H1 (cell line): Measurements from ENCODE around the gene DYSF. TPM values are rescaled to one million over a fixed set of nuclear protein-coding genes. Genes with fewer than 3 reads are reported as not detected.

Source experiments
- CTCF ChIA-PET: fragments of 300-600 bp; sonication (Branson Sonifier 250); formaldehyde crosslinking; loops from one replicate; lab custom pipeline; 2021; ENCODE audit not compliant: partially characterized antibody; lab: Charles Lee
- POLR2A ChIA-PET: fragments of 300-600 bp; sonication (Branson Sonifier 250); formaldehyde crosslinking; loops from one replicate; lab custom pipeline; 2021; ENCODE audit warnings: inconsistent platforms; ENCODE audit not compliant: partially characterized antibody; lab: Charles Lee
- DNase-seq, 2 experiments: peaks; one replicate each; pipeline versions ENCODE4 v3.0.0 to v3.0.0-alpha.2; 2010 to 2022; ENCODE audit warnings: low spot score in 2 of 2, low read depth in 1 of 2, mixed read lengths in 1 of 2
- FAIRE-seq: peaks from 2 replicates; lab custom pipeline; 2011; peaks lifted over from hg19 to GRCh38; lab: Jason Lieb, UNC
- H2AFZ ChIP-seq: 2 replicates; pipeline ENCODE4 v1.8.1; 2012; ENCODE audit warnings: low read length, inconsistent platforms
- H2AK5ac ChIP-seq: 2 replicates; pipeline ENCODE4 v1.6.1; 2013; ENCODE audit warnings: low read depth, low read length
- H2BK120ac ChIP-seq: replicated peaks from 2 replicates; pipeline ENCODE3; 2013; ENCODE audit warnings: low read depth, low read length, inconsistent platforms
- H2BK12ac ChIP-seq: 2 replicates; pipeline ENCODE4 v1.6.1; 2013; ENCODE audit warnings: low read depth, low read length
- H2BK15ac ChIP-seq: 2 replicates; pipeline ENCODE4 v1.6.1; 2013; ENCODE audit warnings: low read length
- H2BK20ac ChIP-seq: 2 replicates; pipeline ENCODE4 v1.6.1; 2013; ENCODE audit warnings: low read length
- H2BK5ac ChIP-seq: 2 replicates; pipeline ENCODE4 v1.6.1; 2013; ENCODE audit warnings: low read depth, low read length
- H3K14ac ChIP-seq: 2 replicates; pipeline ENCODE4 v1.6.1; 2013; ENCODE audit warnings: inconsistent platforms; ENCODE audit not compliant: insufficient read length
- H3K18ac ChIP-seq: 2 replicates; pipeline ENCODE4 v1.6.1; 2013; ENCODE audit warnings: low read length; ENCODE audit errors: extremely low read depth
- H3K23ac ChIP-seq: 2 replicates; pipeline ENCODE4 v1.6.1; 2013; ENCODE audit warnings: inconsistent platforms; ENCODE audit not compliant: insufficient read length
- H3K23me2 ChIP-seq: 2 replicates; pipeline ENCODE4 v1.6.1; 2013; ENCODE audit warnings: low read depth, low read length
- H3K27ac ChIP-seq: 2 replicates; pipeline ENCODE4 v1.6.1; 2011; ENCODE audit warnings: low read depth, low read length, inconsistent platforms
- H3K27me3 ChIP-seq, 4 experiments: replicated peaks in 1 of 4; 1 replicate in 1 of 4; 2 replicates in 3 of 4; pipeline versions ENCODE4 v1.6.1 to v1.8.1; 2011 to 2013; ENCODE audit warnings: low read length in 3 of 4, mild to moderate bottlenecking in 3 of 4, inconsistent platforms in 2 of 4, mixed read lengths in 2 of 4, moderate library complexity in 1 of 4; ENCODE audit not compliant: control insufficient read depth in 3 of 4, insufficient read depth in 3 of 4; ENCODE audit errors: extremely low read depth in 1 of 4
- H3K36me3 ChIP-seq, 4 experiments: 2 replicates each; pipeline versions ENCODE4 v1.6.1 to v1.8.1; 2011 to 2013; ENCODE audit warnings: mild to moderate bottlenecking in 4 of 4, low read length in 3 of 4, moderate library complexity in 2 of 4, control low read depth in 1 of 4, inconsistent platforms in 1 of 4; ENCODE audit not compliant: insufficient read depth in 4 of 4, control insufficient read depth in 2 of 4
- H3K4ac ChIP-seq: replicated peaks from 2 replicates; pipeline ENCODE3; 2013; ENCODE audit warnings: low read length, low read depth, mixed read lengths, inconsistent platforms; ENCODE audit not compliant: insufficient read length
- H3K4me1 ChIP-seq, 4 experiments: replicated peaks in 1 of 4; 1 replicate in 1 of 4; 2 replicates in 3 of 4; pipeline versions ENCODE4 v1.6.1 to v1.8.1; 2011 to 2013; ENCODE audit warnings: low read length in 3 of 4, inconsistent platforms in 2 of 4, mixed read lengths in 1 of 4; ENCODE audit not compliant: insufficient read depth in 4 of 4, control insufficient read depth in 3 of 4
- H3K4me2 ChIP-seq, 2 experiments: 2 replicates each; pipeline versions ENCODE4 v1.6.1 to v1.8.1; 2011 to 2013; ENCODE audit warnings: low read depth in 2 of 2, low read length in 2 of 2, control low read depth in 1 of 2, inconsistent platforms in 1 of 2, mild to moderate bottlenecking in 1 of 2; ENCODE audit not compliant: insufficient read depth in 1 of 2
- H3K4me3 ChIP-seq, 4 experiments: fragments of 200-600, 300-600 bp in 1 of 4; sonication (generic), shearing (Covaris generic), sonication (Bioruptor Twin) in 1 of 4; 2 replicates each; pipeline versions ENCODE4 v1.5.1 to v1.8.1; 2011 to 2016; ENCODE audit warnings: low read length in 4 of 4, low read depth in 3 of 4, control low read depth in 2 of 4, inconsistent platforms in 2 of 4, mild to moderate bottlenecking in 2 of 4, mixed read lengths in 1 of 4, moderate library complexity in 1 of 4; ENCODE audit not compliant: insufficient read depth in 2 of 4; ENCODE audit errors: extremely low read depth in 1 of 4
- H3K56ac ChIP-seq: replicated peaks from 2 replicates; pipeline ENCODE3; 2013; ENCODE audit warnings: low read depth, mild to moderate bottlenecking, mixed read lengths, low read length, inconsistent platforms; ENCODE audit not compliant: insufficient read length
- H3K79me1 ChIP-seq: 2 replicates; pipeline ENCODE4 v1.6.1; 2013; ENCODE audit warnings: low read depth, low read length, control low read depth
- H3K79me2 ChIP-seq, 2 experiments: 2 replicates each; pipeline versions ENCODE4 v1.6.1 to v1.8.1; 2012 to 2013; ENCODE audit warnings: low read length in 2 of 2, mild to moderate bottlenecking in 2 of 2, inconsistent platforms in 1 of 2; ENCODE audit not compliant: insufficient read depth in 2 of 2, control insufficient read depth in 1 of 2
- H3K9ac ChIP-seq, 4 experiments: replicated peaks in 1 of 4; 1 replicate in 1 of 4; 2 replicates in 3 of 4; pipeline versions ENCODE4 v1.6.1 to v1.8.1; 2011 to 2013; ENCODE audit warnings: low read depth in 3 of 4, low read length in 3 of 4, control low read depth in 2 of 4, mild to moderate bottlenecking in 2 of 4, moderate library complexity in 2 of 4, inconsistent platforms in 1 of 4; ENCODE audit errors: extremely low read depth in 1 of 4
- H3K9me3 ChIP-seq, 2 experiments: 2 replicates each; pipeline versions ENCODE4 v1.6.1 to v1.8.1; 2012 to 2013; ENCODE audit warnings: mild to moderate bottlenecking in 2 of 2, moderate library complexity in 2 of 2, control low read depth in 1 of 2, inconsistent platforms in 1 of 2, low read depth in 1 of 2, low read length in 1 of 2, mixed read lengths in 1 of 2; ENCODE audit not compliant: insufficient read depth in 2 of 2
- H4K20me1 ChIP-seq, 2 experiments: replicated peaks in 1 of 2; 2 replicates each; pipeline versions ENCODE3 to v1.8.1; 2011 to 2013; ENCODE audit warnings: inconsistent platforms in 2 of 2, low read length in 2 of 2, mild to moderate bottlenecking in 1 of 2; ENCODE audit not compliant: insufficient read depth in 2 of 2, control insufficient read depth in 1 of 2
- H4K5ac ChIP-seq: 2 replicates; pipeline ENCODE4 v1.6.1; 2013; ENCODE audit warnings: low read length, low read depth, mixed read lengths, inconsistent platforms; ENCODE audit not compliant: insufficient read length
- H4K8ac ChIP-seq: 2 replicates; pipeline ENCODE4 v1.8.0; 2013; ENCODE audit warnings: mild to moderate bottlenecking, moderate library complexity, low read length, inconsistent platforms; ENCODE audit not compliant: insufficient read depth; ENCODE audit errors: extremely low read depth
- H4K91ac ChIP-seq: replicated peaks from 2 replicates; pipeline ENCODE3; 2013; ENCODE audit warnings: low read length, mixed read lengths, inconsistent platforms; ENCODE audit not compliant: insufficient read length
- BACH1 ChIP-seq: IDR thresholded peaks from 2 replicates; pipeline ENCODE4 v1.6.1; 2012; ENCODE audit warnings: low read length, improper control_type of control experiment
- BRCA1 ChIP-seq: IDR thresholded peaks from 2 replicates; pipeline ENCODE4 v1.6.1; 2012; ENCODE audit warnings: low read depth, low read length, improper control_type of control experiment
- CREB1 ChIP-seq: IDR thresholded peaks from 2 replicates; pipeline ENCODE4 v1.6.1; 2012; ENCODE audit warnings: inconsistent platforms
- EGR1 ChIP-seq: IDR thresholded peaks from 2 replicates; pipeline ENCODE4 v1.6.1; 2011; ENCODE audit warnings: low read depth, low read length, borderline replicate concordance
- EP300 ChIP-seq, 2 experiments: IDR thresholded peaks; 1 replicate in 1 of 2; 2 replicates in 1 of 2; pipeline ENCODE4 v1.6.1; 2011 to 2012; ENCODE audit warnings: low read depth in 2 of 2, low read length in 2 of 2, mild to moderate bottlenecking in 2 of 2, borderline replicate concordance in 1 of 2, inconsistent platforms in 1 of 2, moderate library complexity in 1 of 2
- EZH2 ChIP-seq: fragments of 200-600 bp; sonication (generic); IDR thresholded peaks from 2 replicates; pipeline ENCODE4 v1.7.1; 2012; ENCODE audit warnings: low read depth, mild to moderate bottlenecking, moderate library complexity, low read length, inconsistent platforms; ENCODE audit not compliant: severe bottlenecking
- FOSL1 ChIP-seq: IDR thresholded peaks from 2 replicates; pipeline ENCODE4 v1.6.1; 2011; ENCODE audit warnings: mild to moderate bottlenecking, low read depth, low read length, moderate library complexity; ENCODE audit not compliant: insufficient read depth
- HDAC6 ChIP-seq: IDR thresholded peaks from one replicate; pipeline ENCODE4 v1.7.1; 2012; ENCODE audit warnings: low read depth, mild to moderate bottlenecking, inconsistent platforms, low read length, moderate library complexity
- SAP30 ChIP-seq: fragments of 300-600 bp; sonication (generic); IDR thresholded peaks from 2 replicates; pipeline ENCODE4 v1.7.1; 2012; ENCODE audit warnings: low read length, moderate library complexity, mild to moderate bottlenecking, inconsistent platforms; ENCODE audit not compliant: insufficient read depth, insufficient replicate concordance
- SUZ12 ChIP-seq: fragments of 200-600 bp; sonication (generic); IDR thresholded peaks from 2 replicates; pipeline ENCODE4 v1.6.1; 2012; ENCODE audit warnings: mild to moderate bottlenecking, inconsistent platforms, low read length, moderate library complexity, mixed read lengths
- TCF12 ChIP-seq: IDR thresholded peaks from 2 replicates; pipeline ENCODE4 v1.6.1; 2011; ENCODE audit warnings: low read depth, mild to moderate bottlenecking, low read length
- ZNF274 ChIP-seq: IDR thresholded peaks from 2 replicates; pipeline ENCODE4 v1.7.0; 2012; ENCODE audit warnings: low read length, borderline replicate concordance; ENCODE audit errors: extremely low read depth
- WGBS, 2 experiments: shearing (Covaris generic) in 1 of 2; methylation state at CpG; one replicate each; pipeline versions ENCODE4 v1.1.6 to v1.1.7; 2013 to 2015; ENCODE audit warnings: low lambda C conversion rate in 2 of 2, mixed read lengths in 2 of 2, inconsistent platforms in 1 of 2, low coverage in 1 of 2, missing lambda C conversion rate in 1 of 2; ENCODE audit not compliant: insufficient replicate concordance in 2 of 2, insufficient coverage in 1 of 2, insufficient read length in 1 of 2; ENCODE audit errors: extremely low coverage in 1 of 2, missing lambda C conversion rate in 1 of 2; 5-methylcytosine and 5-hydroxymethylcytosine counted together
- polyA plus RNA-seq, 7 experiments: library from polyadenylated mRNA; depleted of rRNA in 3 of 7; stranded (reverse) in 5 of 7; unstranded in 2 of 7; fragments of >200 nt in 5 of 7; fragments of 200-250 nt in 2 of 7; gene quantifications; 1 replicate in 5 of 7; 2 replicates in 1 of 7; 4 replicates in 1 of 7; pipeline versions ENCODE4 v1.2.1 to v1.2.3, GENCODE V29; 2011 to 2013; ENCODE audit warnings: missing spikeins in 2 of 7, mixed read lengths in 2 of 7
- total RNA-seq: library from RNA; stranded (reverse); fragmentation: NEBNext Ultra II Directional; extraction: Animal tissue kit (Norgen Biotek cat#: 25700); gene quantifications from 2 replicates; pipeline ENCODE4 v1.2.1, GENCODE V29; 2021

DYSF gene
- total and polyA plus RNA-seq, 2 of the 8 experiments (the other 6 are each of a cell fraction or from before 2014, with no cell fraction given) = 5.8 to 7.1 TPM

DNA sequence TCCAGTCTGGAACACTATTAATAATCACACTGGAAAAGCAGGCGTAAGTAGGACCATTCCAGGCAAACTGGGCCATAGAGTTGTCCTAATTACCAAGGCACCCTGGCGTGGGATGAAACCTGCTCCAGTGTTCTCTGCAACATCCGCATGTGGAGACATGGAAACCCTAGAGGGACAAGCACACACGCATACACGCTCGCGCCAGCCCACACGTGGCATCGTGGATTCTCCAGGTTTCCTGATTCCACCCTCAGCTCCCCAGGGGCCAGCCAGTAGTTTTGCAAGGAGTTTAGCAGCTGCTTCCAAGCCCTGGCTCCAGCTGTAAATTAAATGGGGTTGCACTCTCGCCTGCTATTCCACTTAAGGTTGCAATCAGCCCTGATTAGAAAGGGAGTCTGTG is 127.7 kb downstream of the DYSF start:
- Histone ChIP-seq H3K9ac (no peak overlapping the region), H3K4me3 (no peak overlapping the region), H2BK120ac (no peak overlapping the region), H2AFZ (no peak overlapping the region), H3K36me3 (no peaks in the 10 kb centered on the region), H3K23ac (no peak overlapping the region), H3K9me3 (no peaks in the 10 kb centered on the region), H2BK20ac (no peak overlapping the region), H4K8ac (no peak overlapping the region; the same call in 1 of the 2 replicates), H4K5ac (no peak overlapping the region), H3K14ac (no peak overlapping the region), H3K27me3 (no peaks in the 10 kb centered on the region), H2BK12ac (no peak overlapping the region), H2BK5ac (no peak overlapping the region), H3K79me1 (no peaks in the 10 kb centered on the region; the same call in 1 of the 2 replicates), H3K4me1 (no peaks in the 10 kb centered on the region), H3K27ac (no peak overlapping the region), H2BK15ac (no peak overlapping the region), H2AK5ac (no peak overlapping the region), H3K79me2 (no peaks in the 10 kb centered on the region), H3K4ac (no peak overlapping the region), H3K18ac (no peak overlapping the region), H3K4me2 (no peak overlapping the region), H3K23me2 (peaks cover 6% of the 10 kb centered on the region; the same call in 1 of the 2 replicates), H4K20me1 (peaks cover 0 to 3% of the 10 kb centered on the region in 2 experiments), H4K91ac (no peak overlapping the region), H3K56ac (no peak overlapping the region)
- no peak for TF ChIP-seq BRCA1
- no peak for TF ChIP-seq HDAC6
- TF ChIP-seq EGR1 = no peak
- no peak for TF ChIP-seq BACH1
- TF ChIP-seq TCF12 = no peak
- no peak for TF ChIP-seq EP300 (IDR thresholded peaks at IDR 0.05; ENCODE audit: borderline replicate concordance in 1 of 2, low read depth in 2 of 2, low read length in 2 of 2)
- TF ChIP-seq CREB1 = no peak
- TF ChIP-seq ZNF274 = no peak
- TF ChIP-seq EZH2 = no peak
- TF ChIP-seq SAP30 = no peak
- TF ChIP-seq SUZ12 = no peak
- no peak for TF ChIP-seq FOSL1
- 91% methylated on average over 10 of the region's 10 CpGs; no CpG with 5 or more reads in 1 of the 2 experiments for WGBS, 2 experiments
- DNase-seq (no peak), FAIRE-seq (no peak)
- ChIA-PET CTCF (interaction anchor here (1.2 to 2.8 kb wide), 2 partner anchors 11 to 23 kb away, joined by 3 to 13 read pairs; no protein-coding TSS in a partner anchor), POLR2A (no interaction called here)
